Measurements from ENCODE around the gene MANSC4.

Gene MANSC4

GRCh38 chr12:27779920-27780611 lies at the start of gene MANSC4, which contains the start of gene KLHL42:
Gene MANSC4 (minus strand): TSS chr12:27780236. CDS start chr12:27771276, 8,960 bp downstream.
Gene KLHL42 (plus strand): TSS chr12:27780233. CDS start chr12:27780331, 98 bp downstream.
- DNase-seq (ENCODE audit: low read depth): peak; percentile 32

- no peak for DNase-seq (ENCODE audit: low read depth)
Measured at GRCh38 chr12:27828196-27828595, 48.2 kb upstream of the MANSC4 start.

DNA sequence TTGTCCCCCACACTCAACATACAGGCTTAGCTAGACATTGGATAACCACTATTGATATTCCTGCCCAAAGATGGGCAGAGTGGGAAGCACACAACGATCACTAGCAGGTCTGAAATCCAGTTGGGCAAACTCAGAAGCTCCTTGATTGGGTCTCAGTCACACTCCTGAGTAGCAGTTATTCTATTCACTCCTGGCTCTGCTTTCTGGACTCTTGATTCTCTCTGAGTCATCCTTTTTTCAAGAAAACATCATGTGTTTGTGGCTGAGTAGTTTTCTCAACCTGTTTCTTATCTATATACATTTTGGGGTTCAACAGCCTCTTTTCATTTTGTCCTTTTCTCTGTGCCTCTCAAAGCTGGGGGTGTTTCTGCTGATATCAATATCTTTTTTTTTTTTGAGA lies 46.0 kb upstream of the MANSC4 start:
- no peak for DNase-seq (ENCODE audit: low read depth)

- no peak for DNase-seq (ENCODE audit: low read depth)
Measured at GRCh38 chr12:27824126-27824842, 44.2 kb upstream of the MANSC4 start.

GRCh38 chr12:27823038-27823437 lies 43.0 kb upstream of the MANSC4 start:
- no peak for DNase-seq (ENCODE audit: low read depth)

- DNase-seq (ENCODE audit: low read depth): no peak
Measured at GRCh38 chr12:27822076-27822712, 42.2 kb upstream of the MANSC4 start.

DNA sequence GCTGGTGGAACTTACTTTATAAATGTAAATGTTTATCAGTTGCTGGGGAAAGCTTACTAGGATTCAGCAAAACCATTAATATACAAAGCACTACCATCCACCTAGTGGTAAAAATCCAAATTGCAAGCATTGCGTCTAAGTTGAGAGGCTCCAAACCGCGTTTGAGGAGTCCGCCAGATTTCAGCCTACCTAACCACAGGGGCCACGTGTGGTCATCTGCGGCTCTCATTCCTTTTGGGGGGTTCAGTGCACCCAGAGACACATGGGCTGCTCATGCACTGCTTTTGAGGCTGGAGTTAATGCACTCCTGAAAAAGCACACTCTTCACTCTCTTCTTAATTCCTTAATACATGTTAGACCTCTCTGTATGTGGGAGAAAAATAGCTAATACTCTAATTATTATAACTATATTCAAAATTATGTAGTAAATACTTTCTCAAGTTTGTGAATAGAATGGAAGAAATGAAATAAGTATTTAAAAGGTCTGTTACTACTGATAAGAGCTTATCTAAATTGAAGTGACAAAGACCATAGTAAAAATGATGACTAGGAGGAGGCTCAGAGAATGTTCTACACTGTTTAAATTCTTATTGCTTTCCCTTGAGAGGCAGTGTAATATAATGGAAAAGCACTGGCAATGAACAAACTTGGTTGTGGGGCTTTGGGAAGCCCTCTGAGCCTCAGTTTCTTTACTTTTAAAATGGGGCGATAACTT lies 41.4 kb upstream of the MANSC4 start:
- peak; percentile 68 for DNase-seq (ENCODE audit: low read depth)

DNA sequence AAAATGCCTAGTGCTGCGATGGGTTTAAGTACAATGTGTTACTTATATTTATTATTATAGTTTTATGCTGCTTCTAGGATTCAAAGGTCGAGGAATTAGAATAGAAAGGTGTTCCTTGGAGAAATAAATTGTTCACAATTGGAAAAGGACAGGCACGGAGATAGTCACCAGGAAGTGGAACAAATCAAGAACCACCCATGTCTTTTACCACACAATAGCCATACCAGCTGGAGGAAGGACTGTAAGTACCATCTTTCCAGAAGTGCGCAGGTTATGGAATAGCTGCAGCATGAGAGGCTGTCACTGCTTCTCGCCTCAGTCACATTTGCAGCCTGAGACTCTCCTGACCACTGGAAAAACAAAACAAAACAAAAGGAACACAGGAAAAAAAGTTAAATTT lies 40.5 kb upstream of the MANSC4 start:
- DNase-seq (ENCODE audit: low read depth): no peak

DNA sequence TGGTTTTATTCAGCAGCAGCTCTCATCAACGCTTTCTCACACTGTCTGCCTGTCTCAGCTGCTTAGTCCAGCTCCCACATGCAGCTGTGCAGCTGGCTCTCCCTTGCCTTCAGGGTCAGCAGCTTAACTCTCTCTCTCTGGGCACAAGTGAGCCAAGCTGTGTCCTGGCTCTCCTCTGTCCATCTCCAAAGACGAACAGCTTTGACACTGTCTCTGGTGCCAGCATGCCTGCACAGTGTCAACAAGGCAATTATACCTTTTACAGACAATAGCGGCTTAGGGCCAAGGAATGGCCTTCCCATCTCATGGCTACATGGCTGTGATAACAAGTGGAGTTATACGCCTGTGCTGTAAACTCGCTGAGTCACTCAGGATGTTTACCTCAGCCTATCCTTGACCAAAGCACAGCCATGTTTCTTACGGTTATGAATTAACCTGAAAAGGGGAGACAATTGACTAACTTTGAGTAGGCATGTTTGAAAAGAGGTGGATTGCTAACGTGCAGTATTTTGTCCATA lies 38.4 kb upstream of the MANSC4 start:
- no peak for DNase-seq (ENCODE audit: low read depth)

GRCh38 chr12:27817766-27818165 lies 37.7 kb upstream of the MANSC4 start:
- no peak for DNase-seq (ENCODE audit: low read depth)

DNA sequence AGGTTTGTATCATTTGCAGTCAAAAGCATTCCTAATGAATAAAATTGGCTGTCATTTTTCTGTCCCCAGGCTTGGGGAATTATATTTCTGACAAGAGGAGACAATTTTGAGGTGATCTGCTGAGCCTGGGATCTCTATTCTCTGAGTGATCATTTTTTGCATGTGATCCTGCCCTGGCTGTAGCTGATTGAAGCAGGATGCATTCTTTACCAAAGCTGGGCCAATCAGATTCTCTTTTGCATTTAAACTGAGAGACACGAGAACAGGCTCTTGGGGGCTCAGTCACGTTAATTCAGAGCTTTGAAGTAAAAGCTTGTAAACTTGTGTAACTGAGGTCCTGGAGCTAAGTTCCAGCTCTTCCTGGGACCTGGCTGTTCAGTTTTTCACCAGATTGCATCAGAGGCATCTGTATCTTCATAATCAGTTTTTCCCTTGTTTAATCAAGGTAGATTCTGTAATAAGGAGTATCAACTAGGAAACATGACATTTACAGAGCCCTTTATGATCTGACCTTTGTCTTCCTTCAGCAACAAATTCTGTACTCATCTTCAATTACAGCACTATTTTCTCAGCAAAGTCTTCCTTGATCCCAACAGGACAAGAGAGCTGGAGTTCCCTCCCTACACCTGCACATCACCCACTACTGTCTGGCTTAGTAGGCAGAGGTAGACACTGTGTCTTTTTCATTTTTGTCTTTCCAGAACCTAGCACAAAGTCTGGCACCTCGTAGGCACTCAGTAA lies 35.0 kb upstream of the MANSC4 start:
- DNase-seq (ENCODE audit: low read depth): no peak

DNA sequence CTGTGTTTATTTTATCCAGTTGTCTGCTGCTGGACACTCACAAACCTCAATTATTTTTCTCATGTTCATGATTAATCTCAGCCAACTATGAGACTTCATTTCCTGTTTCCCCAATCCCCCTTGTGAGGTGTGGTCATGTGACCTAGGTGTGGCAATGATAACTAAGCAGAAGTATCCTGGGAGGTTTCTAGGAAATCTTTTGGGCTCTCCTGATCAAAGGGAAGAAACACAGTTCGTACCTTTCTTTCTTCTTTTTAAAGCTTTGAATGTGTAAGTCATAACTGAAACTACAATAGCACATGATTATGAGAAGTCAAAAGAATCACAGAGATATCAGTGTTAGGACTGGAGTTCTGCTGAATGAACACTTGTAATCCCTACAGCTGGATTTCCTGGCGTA lies 34.4 kb upstream of the MANSC4 start:
- no peak for DNase-seq (ENCODE audit: low read depth)

- DNase-seq (ENCODE audit: low read depth): no peak
Measured at GRCh38 chr12:27812502-27812901, 32.5 kb upstream of the MANSC4 start.

DNA sequence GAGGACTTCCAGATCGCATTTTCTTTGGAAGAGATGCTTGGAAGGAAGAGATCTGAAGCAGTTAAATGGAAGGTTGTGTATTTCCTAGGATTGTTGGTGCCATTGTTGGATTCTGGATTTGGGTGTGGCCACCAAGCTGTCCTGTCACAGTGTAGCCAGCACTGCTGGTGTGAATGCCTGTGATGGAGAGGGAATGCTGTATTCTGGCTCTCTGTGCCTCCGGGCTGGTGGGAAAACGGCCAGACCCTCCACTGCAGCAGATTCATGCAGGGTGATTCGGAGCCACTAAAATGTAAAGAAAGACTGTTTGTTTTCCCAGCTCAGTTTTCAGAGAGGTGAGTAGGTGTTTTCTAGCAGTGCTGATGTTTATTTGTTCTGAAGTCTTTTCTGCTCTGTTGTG lies 30.7 kb upstream of the MANSC4 start:
- no peak for DNase-seq (ENCODE audit: low read depth)

DNA sequence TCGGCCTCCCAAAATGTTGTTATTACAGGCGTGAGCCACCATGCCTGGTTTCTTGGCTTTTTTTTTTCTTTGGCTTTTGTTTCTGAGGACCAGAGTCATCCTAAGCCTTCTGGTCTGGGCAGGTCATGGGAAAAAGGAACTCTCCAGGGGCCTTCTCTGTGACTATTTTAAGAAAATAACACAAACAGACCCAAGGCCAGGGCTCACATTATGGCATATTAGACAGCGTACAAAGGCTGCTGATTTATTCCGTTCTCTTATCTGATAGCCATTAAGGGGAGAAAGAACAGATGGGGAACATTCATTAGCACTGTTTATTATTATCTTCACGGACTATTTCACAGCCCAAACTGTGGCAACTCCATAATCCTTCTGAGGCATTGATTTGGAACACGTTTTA lies 28.8 kb upstream of the MANSC4 start:
- DNase-seq (ENCODE audit: low read depth): no peak

DNA sequence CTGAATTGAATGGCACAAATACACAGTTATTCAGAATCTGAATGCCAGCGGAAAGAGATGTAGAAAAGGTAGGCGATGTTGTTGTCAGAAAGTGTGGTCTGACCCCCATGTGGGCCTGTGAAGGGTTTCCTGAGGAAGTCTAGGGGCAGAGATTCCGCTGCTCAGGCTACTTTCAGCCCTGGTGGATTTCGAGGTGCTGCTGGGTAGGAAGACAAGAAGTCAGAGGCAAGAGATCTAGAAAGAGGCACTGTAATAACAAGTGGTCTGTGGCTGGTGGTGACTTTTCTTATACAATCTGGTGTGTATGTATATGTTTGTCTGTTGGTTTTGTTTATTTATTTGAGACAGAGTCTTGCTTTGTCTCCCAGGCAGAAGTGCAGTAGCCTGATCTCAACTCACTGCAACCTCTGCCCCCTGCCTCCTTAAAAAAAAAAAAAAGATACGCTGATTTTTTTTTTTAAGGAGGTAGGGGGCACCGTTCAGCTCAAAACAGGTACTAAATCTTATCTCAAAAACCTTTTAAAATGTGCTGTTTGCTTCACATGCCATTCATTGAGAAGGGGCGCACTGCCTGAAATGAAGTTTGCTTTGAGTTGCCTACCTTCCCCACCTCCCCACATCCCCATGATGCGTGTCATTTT lies 27.1 kb upstream of the MANSC4 start:
- no peak for DNase-seq (ENCODE audit: low read depth)

DNA sequence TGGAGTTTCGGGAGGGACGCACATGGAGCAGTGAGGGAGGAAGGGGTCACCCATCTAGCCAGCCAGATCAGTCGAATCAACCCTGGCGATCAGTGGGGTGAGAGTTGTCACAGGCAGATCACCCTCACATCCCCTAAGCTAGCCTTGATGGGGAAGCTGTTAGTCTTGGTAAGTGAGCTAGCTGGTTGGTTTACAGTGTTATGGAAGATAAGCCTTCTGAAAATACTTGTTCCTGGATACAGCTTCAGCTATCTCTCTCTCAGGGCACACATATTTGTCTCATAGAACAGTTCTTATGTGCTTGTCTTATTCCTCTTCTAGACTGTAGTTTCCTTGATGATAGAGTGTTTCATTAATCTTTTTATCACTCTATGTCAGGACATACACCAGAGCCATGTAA lies 26.2 kb upstream of the MANSC4 start:
- DNase-seq (ENCODE audit: low read depth): peak; percentile 27

DNA sequence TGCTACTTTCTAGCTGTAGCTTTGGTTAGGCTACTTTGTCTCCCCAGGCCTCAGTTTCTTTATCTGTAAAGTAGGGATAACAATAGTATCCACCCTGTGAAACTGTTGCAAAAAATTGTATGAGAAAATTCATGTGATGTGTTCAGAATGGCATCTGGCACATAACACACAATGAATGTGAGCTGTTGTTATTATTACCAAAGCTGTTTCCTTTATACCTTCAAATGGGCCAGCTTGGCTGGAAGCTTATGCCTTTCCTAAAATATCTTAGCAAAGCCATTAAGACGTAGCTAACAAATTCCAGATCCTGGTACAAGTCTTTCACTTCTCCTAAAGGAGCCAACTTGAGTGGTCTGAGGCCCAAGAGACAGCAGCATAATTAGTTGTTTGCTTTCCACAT lies 25.2 kb upstream of the MANSC4 start:
- no peak for DNase-seq (ENCODE audit: low read depth)

- DNase-seq (ENCODE audit: low read depth): no peak
Measured at GRCh38 chr12:27802936-27803335, 22.9 kb upstream of the MANSC4 start.

DNA sequence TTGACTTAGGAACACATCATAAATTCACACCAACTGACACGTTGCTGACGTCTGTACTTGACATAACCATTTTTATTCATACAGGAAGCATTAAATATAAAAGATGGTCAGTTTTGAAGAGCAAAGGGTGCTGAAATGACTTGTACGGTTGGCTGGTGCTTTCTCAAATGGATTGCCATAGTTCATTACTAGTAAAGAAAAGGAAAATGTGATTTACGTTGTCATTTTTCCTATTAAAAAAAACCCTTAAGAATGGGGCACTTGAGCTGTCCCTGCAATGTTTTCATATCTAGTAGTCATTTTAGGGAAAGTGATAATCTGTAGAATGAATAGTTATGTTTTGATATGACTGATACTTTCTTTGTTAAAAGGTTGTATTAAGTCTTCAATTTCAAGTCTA lies 22.5 kb upstream of the MANSC4 start:
- no peak for DNase-seq (ENCODE audit: low read depth)

DNA sequence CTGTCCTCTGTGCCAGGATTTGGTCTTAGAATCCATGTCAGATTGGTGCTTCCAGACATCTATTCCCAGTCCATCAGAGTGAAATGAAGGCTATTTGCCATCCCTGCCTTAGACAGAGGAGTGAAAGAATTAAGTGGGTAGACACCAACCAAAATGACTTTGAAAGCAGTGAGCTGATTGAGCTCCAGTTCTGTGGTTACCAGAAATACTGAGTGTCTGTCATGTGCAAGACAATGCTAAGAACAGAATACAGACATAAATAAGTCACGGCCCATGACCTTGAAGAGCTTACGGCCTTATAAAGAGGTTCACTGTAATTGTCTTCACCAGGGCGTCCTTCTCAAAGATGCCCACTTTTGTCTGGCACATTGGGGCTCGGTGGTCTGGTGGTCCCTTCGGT lies 21.6 kb upstream of the MANSC4 start:
- DNase-seq (ENCODE audit: low read depth): no peak
